HG03135 (cell line): ENCODE results near the gene VAMP8.
A peak's percentile ranks its signal among the peaks of the same experiment; 100 is the strongest.
"Not testable (repeated sequence)": the region's sequence is repeated elsewhere in the genome, so short reads cannot be mapped to it uniquely, and the experiment has no call there.

Experiments
- ATAC-seq: cut with Tn5 transposase; IDR thresholded peaks from one replicate; pipeline ENCODE4 v1.9.1; 2021; ENCODE audit warnings: mild to moderate bottlenecking, moderate library complexity; ENCODE audit not compliant: unreplicated experiment

VAMP8 gene

GRCh38 chr2:85547089-85547858 lies 30.1 kb upstream of the VAMP8 start:
- no peak for ATAC-seq

GRCh38 chr2:85547859-85548607 lies 29.4 kb upstream of the VAMP8 start:
- ATAC-seq: no peak

DNA sequence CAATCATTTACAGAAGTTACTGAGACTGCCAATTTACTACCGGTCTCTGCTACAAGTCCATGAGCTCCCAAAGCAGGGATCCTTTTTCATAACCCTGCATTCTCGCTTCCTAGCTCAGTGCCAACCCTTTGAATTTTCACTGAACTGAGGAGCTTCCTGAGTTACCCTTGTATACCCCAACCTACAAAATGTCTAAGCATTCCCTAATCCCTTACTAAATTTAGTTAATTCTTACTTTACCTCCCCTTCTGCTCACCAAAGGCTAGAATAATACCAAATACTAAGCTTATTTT lies 28.8 kb upstream of the VAMP8 start:
- no peak for ATAC-seq

DNA sequence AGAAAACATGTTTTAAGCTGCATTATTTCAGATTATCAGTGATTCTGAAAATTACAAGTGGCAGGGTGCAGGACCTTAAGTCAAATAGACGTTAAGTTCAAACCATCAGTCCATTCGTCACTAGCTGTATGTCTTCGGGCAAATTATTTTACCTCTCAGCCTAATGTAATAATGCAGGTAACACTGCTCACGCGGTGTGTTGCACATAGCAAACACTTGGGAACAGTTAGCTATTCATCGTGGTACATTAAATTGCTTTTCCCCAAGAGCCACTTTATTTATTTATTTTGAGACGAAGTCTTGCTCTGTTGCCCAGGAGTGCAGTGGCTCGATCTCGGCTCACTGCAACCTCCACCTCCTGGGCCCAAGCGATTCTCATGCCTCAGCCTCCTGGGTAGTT lies 28.3 kb upstream of the VAMP8 start:
- ATAC-seq: no peak

DNA sequence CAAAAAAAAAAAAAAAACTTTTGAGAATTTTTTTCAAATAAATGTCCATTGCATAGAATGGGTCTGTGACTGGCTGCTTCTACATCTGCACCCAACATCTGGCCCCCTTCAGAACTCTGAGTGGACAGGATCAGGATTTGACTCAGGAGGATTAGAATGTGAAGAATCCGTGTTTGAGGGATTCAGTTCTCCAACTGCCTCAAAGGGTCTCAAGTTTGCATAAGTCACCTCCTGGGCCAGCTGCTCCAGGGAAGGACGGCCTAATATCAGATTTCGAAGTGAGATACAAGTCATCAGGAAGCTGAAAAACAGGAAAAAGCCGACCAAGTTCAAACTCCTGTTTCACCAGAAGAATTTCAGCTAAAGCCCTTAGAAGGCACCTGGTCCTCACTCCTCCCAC lies 27.6 kb upstream of the VAMP8 start:
- no peak for ATAC-seq

DNA sequence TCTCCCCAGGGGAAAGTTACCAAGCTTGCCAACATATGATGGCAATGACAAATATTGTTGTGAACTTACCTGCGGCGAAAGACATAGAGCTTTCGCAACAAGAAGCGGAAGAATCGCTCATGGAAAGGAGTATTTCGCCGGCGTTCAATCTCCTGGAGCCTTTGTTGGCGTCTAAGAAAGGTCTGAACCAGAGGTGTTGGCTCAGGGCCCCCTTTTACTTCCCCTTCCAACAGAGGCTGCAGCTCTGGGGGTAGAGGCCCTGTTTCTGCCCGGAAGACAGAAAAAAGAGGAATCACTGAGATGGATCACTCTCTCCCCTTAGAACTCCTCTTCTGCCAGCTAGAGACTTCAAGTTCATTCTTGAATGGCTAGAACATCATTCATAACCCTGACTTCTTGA lies 26.9 kb upstream of the VAMP8 start:
- no peak for ATAC-seq

DNA sequence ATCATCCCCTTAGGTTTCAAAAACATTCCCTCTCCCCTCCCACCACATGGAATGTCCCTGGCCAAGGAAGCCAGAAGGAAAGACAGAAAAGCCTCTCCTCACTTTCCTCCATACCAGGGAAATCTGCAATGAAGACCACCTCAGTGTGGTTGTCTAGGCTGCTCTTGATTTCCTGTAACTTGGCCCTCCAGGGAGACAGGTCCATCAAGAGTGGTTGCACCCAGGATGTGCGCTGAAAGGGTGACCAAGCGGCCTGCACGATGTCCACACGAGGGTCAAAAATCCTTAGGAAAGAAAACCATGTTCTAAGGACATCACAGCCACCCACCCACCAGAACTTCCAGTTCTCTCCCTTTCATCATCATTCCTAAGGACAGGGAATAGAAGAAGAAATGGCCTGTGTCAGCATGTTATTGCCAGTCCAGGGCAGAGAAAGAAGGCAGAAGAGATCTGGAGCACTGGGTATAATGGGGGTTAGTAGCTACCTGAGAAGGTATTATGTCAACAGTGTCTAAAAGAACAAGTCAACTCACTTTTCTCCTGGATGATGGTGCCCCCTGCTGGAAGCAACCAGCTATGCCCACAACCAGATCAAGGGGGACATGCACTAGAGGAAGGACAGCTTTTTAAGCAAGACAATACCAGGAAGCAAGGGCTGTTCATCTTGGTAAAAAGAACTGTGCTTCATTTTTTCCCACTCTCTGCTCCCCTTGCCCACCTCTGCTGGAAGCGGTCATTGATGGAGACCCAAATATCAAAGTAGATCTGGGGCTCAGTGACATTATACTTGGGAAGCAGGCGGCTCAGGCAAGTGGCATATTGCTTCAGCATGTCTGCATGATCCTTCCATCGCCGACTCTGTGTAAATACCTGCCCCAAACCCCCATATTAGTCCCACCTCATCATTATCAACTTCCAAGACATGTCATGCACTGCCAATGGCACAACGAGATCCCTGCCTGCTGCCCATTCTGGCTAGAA lies 25.4 kb upstream of the VAMP8 start:
- ATAC-seq: no peak

DNA sequence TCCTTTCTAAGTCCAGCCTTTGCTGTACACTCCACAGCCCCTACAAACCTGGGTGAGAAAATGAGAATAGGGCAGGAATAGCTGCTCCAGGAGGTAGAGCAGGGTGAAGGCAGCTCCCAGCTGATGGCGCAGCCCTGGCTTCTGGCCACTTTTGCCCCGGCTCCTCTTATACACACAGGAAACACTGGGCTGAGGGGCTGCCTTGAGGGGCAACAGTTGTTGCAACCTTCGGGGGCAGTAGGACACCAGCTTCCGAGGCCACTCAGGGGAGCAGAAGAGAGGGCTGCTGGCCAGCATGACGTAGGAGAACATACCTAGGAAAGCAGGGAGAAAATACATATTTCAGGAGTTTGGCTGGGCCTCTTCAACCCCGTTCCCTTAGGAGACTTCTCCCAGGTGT lies 24.2 kb upstream of the VAMP8 start:
- no peak for ATAC-seq

DNA sequence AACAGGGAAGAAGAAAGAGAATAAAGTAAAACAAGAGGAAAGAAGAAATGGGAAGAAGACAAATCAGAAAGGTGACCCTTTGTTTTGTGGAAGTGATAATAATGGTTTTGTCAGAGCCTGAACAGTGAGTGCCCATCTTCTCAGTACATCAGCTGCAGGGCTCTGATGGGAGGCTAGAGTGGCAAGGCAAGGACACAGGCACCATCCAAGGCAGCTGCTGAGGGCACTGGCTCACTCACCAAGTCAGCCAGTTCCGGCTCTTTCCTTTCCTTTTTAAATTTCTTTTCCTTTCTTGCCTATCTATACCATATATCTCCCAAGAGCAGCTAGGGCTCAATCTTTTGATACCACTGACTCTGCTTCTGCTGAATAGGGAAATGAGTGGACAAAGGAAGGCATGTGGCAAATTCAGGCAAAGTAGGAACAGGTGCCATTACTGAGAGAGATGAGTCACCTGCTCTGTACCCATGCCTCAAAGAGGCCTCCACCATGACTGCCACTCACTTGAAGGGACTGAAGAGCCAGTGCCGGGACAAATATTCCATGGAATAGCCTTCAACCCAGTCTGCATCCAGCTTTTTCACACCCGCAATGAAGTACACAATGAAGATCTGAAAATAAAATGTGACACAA lies 22.3 kb upstream of the VAMP8 start:
- no peak for ATAC-seq

GRCh38 chr2:85557130-85557529 lies 20.3 kb upstream of the VAMP8 start:
- ATAC-seq: no peak

DNA sequence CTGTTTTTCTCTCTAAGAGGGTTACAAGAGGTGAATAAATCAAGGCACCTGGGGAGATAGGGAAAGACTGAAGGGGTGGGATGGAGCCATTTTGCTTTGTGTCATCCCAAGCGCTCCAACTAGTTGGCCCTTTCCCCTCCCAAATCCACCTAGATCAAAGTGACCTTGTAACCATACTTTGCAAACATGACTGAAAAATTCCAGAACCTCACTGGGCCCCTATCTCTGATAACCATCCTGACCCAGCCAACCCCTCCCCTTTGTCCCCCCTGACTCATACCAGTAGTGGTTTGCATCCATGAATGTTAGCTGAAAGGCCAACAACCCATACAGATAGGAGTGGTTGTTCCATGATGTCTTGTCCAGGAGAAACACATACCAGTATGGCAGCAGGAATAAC lies 19.2 kb upstream of the VAMP8 start:
- ATAC-seq: no peak

DNA sequence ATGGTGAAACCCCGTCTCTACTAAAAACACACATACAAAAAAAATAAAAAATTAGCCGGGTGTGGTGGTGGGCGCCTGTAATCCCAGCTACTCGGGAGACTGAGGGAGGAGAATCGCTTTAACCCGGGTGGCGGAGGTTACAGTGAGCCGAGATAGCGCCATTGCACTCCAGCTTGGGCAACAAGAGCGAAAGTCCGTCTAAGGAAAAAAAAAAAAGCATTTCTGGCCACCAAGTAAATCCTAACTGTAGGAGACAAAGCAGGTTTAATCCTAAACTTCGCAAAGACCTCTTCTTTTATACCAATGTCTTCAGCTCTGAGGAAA lies 17.0 kb upstream of the VAMP8 start:
- not testable (repeated sequence) for ATAC-seq

- ATAC-seq: peak; percentile 22
Observed at GRCh38 chr2:85560812-85561279, 16.5 kb upstream of the VAMP8 start.

GRCh38 chr2:85561280-85562212 lies 15.8 kb upstream of the VAMP8 start, which contains the start of gene GGCX:
GGCX (minus strand) TSS chr2:85561493; CDS start chr2:85561428, 65 bp downstream.
- ATAC-seq: peak; percentile 86

- ATAC-seq: peak; percentile 35
Observed at GRCh38 chr2:85564144-85564563, 13.2 kb upstream of the VAMP8 start.

DNA sequence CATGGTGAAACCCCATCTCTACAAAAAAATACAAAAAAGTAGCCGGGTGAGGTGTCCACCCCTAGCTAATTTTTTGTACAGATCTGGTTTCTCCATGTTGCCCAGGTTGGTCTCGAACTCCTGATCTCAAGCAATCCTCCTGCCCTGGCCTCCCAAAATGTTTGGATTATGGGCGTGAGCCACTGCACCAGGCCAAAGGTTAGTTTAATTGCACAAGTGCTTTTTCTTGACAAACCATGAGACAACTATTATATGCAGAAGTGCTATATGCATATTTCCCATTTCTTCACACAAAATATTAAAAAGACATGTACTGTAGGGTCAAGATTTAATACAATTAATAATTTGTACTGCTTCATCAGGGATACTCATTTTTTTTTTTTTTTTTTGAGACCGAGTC lies 11.1 kb upstream of the VAMP8 start:
- no peak for ATAC-seq

- no peak for ATAC-seq
Observed at GRCh38 chr2:85575739-85576138, 1.6 kb upstream of the VAMP8 start.

DNA sequence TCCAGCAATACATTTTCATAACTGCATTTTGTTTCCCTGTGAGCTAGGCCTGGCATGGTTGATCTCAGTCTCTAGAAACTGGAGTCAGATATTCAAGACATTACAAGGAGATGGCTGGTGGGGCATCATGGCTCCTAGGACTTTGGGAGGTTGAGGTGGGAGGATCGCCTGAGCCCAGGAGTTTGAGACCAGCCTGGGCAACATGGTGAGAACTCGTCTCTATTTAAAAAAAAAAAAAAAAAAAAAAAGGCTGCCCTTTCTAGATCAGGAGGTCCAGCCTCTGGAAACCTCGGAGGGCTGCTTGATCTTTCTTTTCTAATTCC lies 362 bp upstream of the VAMP8 start:
- ATAC-seq: no peak

GRCh38 chr2:85578243-85579180 lies 1.1 kb downstream of the VAMP8 start:
- no peak for ATAC-seq
